Measurements from ENCODE around the gene SLC23A2. TPM values are rescaled to one million over a fixed set of nuclear protein-coding genes. Genes with fewer than 3 reads are reported as not detected.
"Not testable (repeated sequence)": the region's sequence is repeated elsewhere in the genome, so short reads cannot be mapped to it uniquely, and the experiment has no call there.

SLC23A2 gene
- total RNA-seq, 2 donors from 2014 or later: 4.6 to 5.1 TPM

DNA sequence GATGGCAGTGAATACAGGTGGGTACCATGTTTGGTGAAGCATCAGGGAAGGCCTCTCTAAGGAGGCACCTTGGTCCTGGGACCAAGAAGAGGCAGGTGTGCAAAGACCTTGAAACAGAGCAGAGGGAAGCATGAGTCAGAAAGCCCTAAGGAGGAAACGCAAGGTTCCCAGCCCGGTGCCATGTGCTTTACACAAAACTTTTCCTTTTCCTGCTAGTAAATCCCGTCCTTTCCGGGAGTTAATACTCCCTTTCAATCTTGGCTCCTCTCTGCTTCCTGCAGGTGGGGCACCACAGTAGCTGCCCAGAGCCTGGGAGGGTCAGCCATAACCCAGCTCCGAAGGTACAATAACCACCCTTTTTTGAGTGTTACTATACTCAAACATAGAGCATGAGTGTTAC is 19.4 kb upstream of the SLC23A2 start:
- H3K9ac ChIP-seq (ENCODE audit: low read depth in 2 of 2, low read length in 2 of 2): no peak overlapping the region
- no peaks in the 10 kb centered on the region for H3K9me3 ChIP-seq
- intact Hi-C loops (cut with DNase I): no loop called here
- H3K36me3 ChIP-seq: no peaks in the 10 kb centered on the region
- no peaks in the 10 kb centered on the region for H3K4me1 ChIP-seq
- no peak for DNase-seq
- no peaks in the 10 kb centered on the region for H3K27me3 ChIP-seq
- TF ChIP-seq, protein P1, sequence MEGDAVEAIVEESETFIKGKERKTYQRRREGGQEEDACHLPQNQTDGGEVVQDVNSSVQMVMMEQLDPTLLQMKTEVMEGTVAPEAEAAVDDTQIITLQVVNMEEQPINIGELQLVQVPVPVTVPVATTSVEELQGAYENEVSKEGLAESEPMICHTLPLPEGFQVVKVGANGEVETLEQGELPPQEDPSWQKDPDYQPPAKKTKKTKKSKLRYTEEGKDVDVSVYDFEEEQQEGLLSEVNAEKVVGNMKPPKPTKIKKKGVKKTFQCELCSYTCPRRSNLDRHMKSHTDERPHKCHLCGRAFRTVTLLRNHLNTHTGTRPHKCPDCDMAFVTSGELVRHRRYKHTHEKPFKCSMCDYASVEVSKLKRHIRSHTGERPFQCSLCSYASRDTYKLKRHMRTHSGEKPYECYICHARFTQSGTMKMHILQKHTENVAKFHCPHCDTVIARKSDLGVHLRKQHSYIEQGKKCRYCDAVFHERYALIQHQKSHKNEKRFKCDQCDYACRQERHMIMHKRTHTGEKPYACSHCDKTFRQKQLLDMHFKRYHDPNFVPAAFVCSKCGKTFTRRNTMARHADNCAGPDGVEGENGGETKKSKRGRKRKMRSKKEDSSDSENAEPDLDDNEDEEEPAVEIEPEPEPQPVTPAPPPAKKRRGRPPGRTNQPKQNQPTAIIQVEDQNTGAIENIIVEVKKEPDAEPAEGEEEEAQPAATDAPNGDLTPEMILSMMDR (IDR thresholded peaks at IDR 0.05): no peak
- H3K27ac ChIP-seq: no peak overlapping the region
- no peak overlapping the region for H3K4me3 ChIP-seq

DNA sequence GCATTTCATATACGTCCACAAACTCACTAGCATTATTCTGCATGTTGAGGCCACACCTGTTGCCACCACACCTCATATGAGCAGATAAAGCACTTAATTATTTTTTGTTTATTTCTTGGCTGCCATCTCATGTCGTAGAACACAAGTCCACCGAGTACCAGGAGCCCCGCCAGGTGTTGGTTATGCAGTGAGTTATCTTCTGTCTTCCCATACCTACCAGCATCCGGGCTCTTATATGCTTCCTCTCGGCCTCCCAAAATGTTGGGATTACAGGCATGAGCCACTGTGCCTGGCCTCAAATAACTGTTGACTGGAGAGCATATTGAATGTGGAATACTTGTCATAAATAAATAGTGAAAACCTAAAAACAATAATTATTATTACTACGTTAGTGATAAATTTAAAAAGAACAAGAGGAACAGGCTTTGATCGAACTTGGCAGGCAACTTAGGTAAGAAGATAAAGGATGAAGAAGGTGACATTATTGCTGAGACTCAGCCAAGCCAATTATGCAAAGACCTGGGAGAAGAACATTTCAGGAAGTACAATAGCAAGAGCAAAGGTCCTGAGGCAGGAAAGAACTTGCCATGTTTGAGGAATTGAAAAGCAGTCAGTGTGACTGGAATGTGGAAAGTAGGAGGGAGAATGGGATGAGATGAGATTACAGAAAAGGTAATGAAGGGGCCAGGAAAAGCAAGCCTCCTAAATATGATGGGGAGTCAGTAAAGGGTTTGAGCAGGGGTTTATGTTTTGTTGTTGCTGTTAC is 12.6 kb upstream of the SLC23A2 start:
- TF ChIP-seq, protein P1 (IDR thresholded peaks at IDR 0.05): no peak
- no peak overlapping the region for H3K27ac ChIP-seq
- no peaks in the 10 kb centered on the region for H3K9me3 ChIP-seq
- H3K36me3 ChIP-seq: no peaks in the 10 kb centered on the region
- no peaks in the 10 kb centered on the region for H3K27me3 ChIP-seq
- no peak for DNase-seq
- H3K4me3 ChIP-seq: no peak overlapping the region
- no peaks in the 10 kb centered on the region for H3K4me1 ChIP-seq
- intact Hi-C loops (cut with DNase I): no loop called here
- H3K9ac ChIP-seq (ENCODE audit: low read depth in 2 of 2, low read length in 2 of 2): no peak overlapping the region

DNA sequence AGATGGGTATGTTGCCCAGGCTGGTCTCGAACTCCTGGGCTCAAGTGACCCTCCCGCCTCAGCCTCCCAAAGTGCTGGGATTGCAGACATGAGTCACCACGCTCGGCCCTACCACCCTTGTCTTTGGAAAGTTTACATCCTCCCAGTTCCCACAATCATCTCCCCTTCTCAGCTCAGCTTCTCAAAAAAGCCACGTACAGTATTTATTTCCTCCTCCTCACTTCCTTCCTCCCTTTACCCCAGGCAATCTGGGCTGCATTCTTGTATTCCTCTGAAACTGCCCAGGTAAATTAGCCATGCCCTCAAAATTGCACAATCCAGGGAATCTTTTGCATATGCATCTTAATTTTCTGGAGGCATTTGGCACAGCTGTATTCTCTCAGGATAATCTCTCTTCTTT is 7.4 kb upstream of the SLC23A2 start:
- H3K9ac ChIP-seq (ENCODE audit: low read depth in 2 of 2, low read length in 2 of 2): peak overlapping the region in 1 of 2 donors; percentile 19
- intact Hi-C loops (cut with DNase I): loop anchor here (10.0 kb wide), 1 partner anchor 86 kb away; no protein-coding TSS in a partner anchor
- TF ChIP-seq, protein P1 (IDR thresholded peaks at IDR 0.05): no peak

DNA sequence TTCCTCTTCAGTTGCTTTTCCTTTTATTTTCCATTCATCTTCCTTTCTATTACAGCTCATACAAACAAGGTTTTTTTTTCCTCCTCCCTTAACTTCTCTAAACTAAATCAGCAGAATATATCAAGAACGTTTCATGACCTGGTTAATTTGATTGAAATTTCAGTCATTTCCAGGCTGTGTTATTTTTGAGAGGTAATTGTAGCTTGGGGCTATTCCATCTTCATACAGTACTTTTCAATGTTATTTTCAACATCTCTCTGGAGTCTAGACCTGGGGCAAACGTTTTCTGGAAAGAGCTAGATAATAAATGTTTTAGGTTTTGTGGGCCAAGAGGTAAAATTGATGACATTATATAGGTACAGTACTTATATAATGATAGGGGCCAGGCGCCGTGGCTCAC is 4.0 kb upstream of the SLC23A2 start:
- Histone ChIP-seq H3K27ac (no peak overlapping the region), H3K4me3 (no peak overlapping the region), H3K4me1 (no peaks in the 10 kb centered on the region), H3K9me3 (no peaks in the 10 kb centered on the region), H3K36me3 (no peaks in the 10 kb centered on the region), H3K27me3 (no peaks in the 10 kb centered on the region), H3K9ac (ENCODE audit: low read depth in 2 of 2, low read length in 2 of 2) (no peak overlapping the region)
- intact Hi-C loops (cut with DNase I): loop anchor here (10.0 kb wide), 1 partner anchor 89 kb away; no protein-coding TSS in a partner anchor
- DNase-seq: no peak
- TF ChIP-seq, protein P1 (IDR thresholded peaks at IDR 0.05): no peak

More for the DNA sequence above, 7.4 kb upstream of the SLC23A2 start:
- Histone ChIP-seq H3K36me3 (no peaks in the 10 kb centered on the region), H3K4me3 (no peak overlapping the region), H3K9me3 (no peaks in the 10 kb centered on the region), H3K27ac (no peak overlapping the region), H3K4me1 (no peaks in the 10 kb centered on the region), H3K27me3 (no peaks in the 10 kb centered on the region)
- DNase-seq: no peak

DNA sequence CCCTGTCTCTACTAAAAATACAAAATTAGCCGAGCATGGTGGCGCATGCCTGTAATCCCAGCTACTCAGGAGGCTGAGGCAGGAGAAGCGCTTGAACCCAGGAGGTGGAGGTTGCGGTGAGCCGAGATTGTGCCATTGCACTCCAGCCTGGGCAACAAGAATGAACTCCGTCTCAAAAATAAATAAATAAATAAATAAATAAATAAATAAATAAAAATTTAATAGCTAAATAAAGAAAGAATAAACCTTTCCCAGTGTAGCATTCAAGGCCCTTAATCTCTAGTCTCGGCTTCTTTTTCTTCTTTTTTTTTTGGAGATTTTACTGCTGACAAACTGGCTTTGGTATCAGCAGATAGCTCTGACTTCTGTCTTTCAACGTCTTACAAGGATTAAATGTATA is 3.5 kb upstream of the SLC23A2 start:
- not testable (repeated sequence) for DNase-seq; H3K4me3 ChIP-seq; H3K9me3 ChIP-seq; H3K4me1 ChIP-seq; H3K9ac ChIP-seq (ENCODE audit: low read depth in 2 of 2, low read length in 2 of 2); H3K27ac ChIP-seq; H3K36me3 ChIP-seq; H3K27me3 ChIP-seq
- intact Hi-C loops (cut with DNase I): loop anchor here (10.0 kb wide), 1 partner anchor 90 kb away; no protein-coding TSS in a partner anchor

DNA sequence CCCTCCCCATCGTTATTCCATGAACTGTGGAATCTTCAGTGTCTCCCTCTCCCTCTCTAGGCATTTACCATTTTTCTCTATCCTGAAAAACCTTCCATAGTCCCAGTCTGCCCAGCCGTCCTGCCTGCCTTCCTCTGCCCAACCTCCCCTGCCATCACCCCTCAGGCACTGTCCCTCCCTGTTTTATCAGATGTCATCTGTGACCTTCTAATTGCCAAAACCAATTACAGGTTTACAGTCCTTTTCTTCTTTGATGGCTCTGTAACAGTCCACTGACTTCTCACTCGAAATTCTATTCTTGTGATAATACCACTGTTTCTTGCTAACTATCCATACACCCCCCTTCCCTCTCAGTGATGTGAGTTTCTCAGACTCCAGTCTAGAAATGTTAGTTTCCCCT is 2.3 kb upstream of the SLC23A2 start:
- H3K4me1 ChIP-seq: peaks cover 4% of the 10 kb centered on the region
- no peaks in the 10 kb centered on the region for H3K36me3 ChIP-seq
- DNase-seq: no peak
- intact Hi-C loops (cut with DNase I): loop anchor here (10.0 kb wide), 1 partner anchor 91 kb away; no protein-coding TSS in a partner anchor
- no peak overlapping the region for H3K27ac ChIP-seq
- H3K9ac ChIP-seq (ENCODE audit: low read depth in 2 of 2, low read length in 2 of 2): no peak overlapping the region
- TF ChIP-seq, protein P1 (IDR thresholded peaks at IDR 0.05): no peak
- H3K4me3 ChIP-seq: no peak overlapping the region
- H3K9me3 ChIP-seq: no peaks in the 10 kb centered on the region
- no peaks in the 10 kb centered on the region for H3K27me3 ChIP-seq

All from colonic mucosa (tissue), 4 donors.